Measurements from ENCODE around the gene TLE1.
"Not testable (repeated sequence)": the region's sequence is repeated elsewhere in the genome, so short reads cannot be mapped to it uniquely, and the experiment has no call there.

Gene TLE1

DNA sequence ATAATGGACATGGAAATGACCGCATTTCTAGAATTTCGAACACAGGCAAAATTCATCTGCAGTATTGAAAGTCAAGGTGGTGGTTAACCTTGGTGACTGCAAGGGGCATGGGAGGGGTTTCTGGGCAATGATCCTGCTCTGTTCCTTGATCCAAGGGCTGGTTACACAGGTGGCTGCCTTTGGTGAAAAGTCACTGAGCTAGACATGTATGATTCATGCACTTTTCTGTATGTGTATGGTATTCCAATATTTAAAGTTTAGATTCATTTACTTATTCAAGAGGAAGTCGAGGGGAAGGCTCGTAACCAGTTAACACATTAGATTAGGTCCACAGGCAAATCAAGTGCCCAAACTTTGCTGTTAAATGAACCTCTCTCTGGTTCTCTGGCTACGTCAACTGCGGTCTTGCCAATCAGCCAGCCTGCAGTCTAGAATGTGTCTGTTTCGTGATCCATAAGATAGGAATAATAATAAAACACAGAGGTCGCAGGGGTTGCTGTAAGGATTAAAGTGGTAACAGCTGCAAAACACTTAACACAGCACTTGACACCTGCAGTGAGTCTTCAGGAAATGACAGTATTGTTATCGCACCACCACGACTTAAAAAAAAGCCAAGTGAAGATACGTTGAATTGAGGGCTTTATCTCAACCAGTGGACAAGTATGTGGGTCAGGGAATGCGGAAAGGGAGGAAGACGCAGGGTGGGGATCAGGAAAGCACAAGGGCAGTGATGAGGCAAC, 92.5 kb downstream of the TLE1 start:
- Mint-ChIP-seq H3K27ac (peak overlapping the region; percentile 39), H3K9me3 (no peaks in the 10 kb centered on the region), H3K4me3 (peak overlapping the region; percentile 30), H3K4me1 (ENCODE audit: low read depth) (peaks cover 28% of the 10 kb centered on the region), H3K27me3 (peaks cover 13% of the 10 kb centered on the region), H3K36me3 (ENCODE audit: low read depth) (no peaks in the 10 kb centered on the region)

DNA sequence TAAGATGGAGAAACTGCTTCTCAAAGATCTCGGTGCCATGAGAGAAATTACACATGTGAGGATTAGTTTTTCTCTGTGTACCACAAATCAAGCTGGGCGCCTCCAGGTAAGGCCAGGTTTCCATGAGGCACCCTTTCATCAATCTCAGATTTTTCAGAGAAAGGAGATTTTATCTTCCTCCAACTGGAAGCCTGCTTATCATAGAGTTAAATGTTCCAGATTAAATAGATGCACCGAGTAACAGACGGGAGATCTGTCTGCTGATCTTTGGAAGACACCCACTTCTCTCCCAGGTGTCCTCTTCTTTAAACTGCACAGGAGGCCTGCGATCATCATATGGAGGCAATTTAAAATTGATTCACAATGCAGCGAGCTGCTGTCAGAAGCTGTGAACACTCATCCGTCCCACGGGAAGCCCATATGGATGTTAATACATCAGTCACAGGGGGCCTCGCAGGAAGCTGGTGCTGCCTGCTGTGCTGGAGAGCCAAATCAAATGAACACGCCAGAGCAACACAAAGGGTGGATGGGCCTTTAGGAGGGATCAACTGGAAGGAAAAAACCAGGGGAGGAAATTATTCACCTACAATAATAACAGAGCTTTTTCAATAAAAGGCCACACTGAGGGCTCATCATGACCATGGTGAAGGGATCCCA, 93.3 kb downstream of the TLE1 start:
- H3K27ac Mint-ChIP-seq: no peak overlapping the region
- H3K4me3 Mint-ChIP-seq: no peak overlapping the region
- H3K4me1 Mint-ChIP-seq (ENCODE audit: low read depth): peaks cover 28% of the 10 kb centered on the region
- H3K9me3 Mint-ChIP-seq: no peaks in the 10 kb centered on the region
- H3K36me3 Mint-ChIP-seq (ENCODE audit: low read depth): no peaks in the 10 kb centered on the region
- H3K27me3 Mint-ChIP-seq: peaks cover 13% of the 10 kb centered on the region

DNA sequence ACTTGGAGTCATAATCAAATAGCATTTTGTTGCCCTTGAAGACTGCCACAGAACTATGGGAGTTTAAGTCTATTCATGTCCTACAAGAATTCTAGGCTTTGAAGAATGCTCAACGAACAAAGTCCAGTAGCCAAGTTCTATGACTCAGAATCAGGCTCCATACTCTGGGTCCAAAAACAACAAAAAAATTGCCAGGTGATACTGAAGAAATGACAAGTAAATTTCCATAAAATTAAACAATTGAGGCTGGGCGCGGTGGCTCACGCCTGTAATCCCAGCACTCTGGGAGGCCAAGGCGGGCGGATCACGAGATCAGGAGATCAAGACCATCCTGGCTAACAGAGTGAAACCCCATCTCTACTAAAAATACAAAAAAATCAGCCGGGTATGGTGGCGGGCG, 94.1 kb downstream of the TLE1 start:
- H3K9me3 Mint-ChIP-seq; H3K27ac Mint-ChIP-seq; H3K36me3 Mint-ChIP-seq (ENCODE audit: low read depth); H3K4me3 Mint-ChIP-seq: not testable (repeated sequence)
- Mint-ChIP-seq H3K27me3 (peaks cover 13% of the 10 kb centered on the region), H3K4me1 (ENCODE audit: low read depth) (peaks cover 28% of the 10 kb centered on the region)

DNA sequence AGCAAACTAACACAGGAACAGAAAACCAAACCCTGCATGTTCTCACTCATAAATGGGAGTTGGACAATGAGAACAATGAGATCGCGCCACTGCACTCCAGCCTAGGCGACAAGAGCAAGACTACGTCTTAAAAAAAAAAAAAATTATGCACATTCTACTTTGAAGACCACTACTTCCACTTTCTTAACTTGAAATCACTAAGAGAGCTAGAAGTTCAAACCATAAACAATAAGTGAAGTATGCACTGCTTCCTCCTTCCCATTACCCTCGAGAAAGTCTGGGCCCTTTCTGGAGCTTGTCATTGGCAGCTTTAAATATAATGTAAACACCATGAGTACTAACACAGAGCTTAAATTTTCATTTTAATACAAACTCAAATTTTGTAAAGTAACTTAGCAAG, 94.9 kb downstream of the TLE1 start:
- no peak overlapping the region for H3K27ac Mint-ChIP-seq
- peaks cover 4% of the 10 kb centered on the region for H3K36me3 Mint-ChIP-seq (ENCODE audit: low read depth)
- H3K9me3 Mint-ChIP-seq: no peaks in the 10 kb centered on the region
- H3K4me1 Mint-ChIP-seq (ENCODE audit: low read depth): peaks cover 25% of the 10 kb centered on the region
- no peak overlapping the region for H3K4me3 Mint-ChIP-seq
- peaks cover 13% of the 10 kb centered on the region for H3K27me3 Mint-ChIP-seq

DNA sequence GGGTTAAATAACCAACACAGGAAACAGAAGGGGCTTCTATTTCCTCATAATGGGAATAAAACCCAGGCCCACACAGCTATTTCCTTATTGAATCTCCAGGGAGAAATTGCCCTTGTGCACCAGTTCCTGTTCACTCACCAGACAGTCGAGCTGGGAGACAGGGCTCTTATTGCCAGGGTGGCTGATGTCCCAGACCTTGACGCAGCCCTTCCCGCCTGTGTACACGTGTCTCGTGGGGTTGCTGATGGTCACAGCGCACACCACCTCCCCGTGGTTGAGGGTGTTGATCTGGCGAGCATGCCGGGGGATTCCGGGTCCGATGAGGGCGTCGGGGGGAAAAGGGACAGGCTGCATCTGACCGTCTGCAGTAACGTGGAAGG, 96.5 kb downstream of the TLE1 start:
- Mint-ChIP-seq H3K9me3 (no peaks in the 10 kb centered on the region), H3K36me3 (ENCODE audit: low read depth) (peaks cover 9% of the 10 kb centered on the region), H3K27ac (no peak overlapping the region), H3K4me3 (no peak overlapping the region), H3K4me1 (ENCODE audit: low read depth) (peaks cover 15% of the 10 kb centered on the region), H3K27me3 (peaks cover 17% of the 10 kb centered on the region)

DNA sequence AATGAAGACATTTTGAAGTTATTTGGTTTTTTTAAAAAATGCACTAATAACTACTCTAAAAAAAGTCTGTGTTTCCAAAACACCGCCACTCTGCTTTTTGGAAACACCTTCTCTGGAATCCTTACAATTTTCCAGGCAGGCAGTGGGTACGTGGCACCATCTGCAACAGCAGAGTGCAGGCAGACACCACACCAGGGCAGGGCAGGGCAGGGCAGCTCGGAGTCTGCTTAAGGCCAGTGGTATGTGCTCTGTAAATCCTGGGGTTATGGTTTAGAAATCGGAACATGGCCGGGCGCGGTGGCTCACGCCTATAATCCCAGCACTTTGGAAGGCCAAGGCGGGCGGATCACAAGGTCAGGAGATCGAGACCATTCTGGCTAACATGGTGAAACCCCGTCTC, 97.6 kb downstream of the TLE1 start:
- Mint-ChIP-seq H3K4me3 (no peak overlapping the region), H3K27me3 (peaks cover 12% of the 10 kb centered on the region), H3K4me1 (ENCODE audit: low read depth) (peaks cover 9% of the 10 kb centered on the region), H3K9me3 (no peaks in the 10 kb centered on the region), H3K27ac (no peak overlapping the region), H3K36me3 (ENCODE audit: low read depth) (peaks cover 9% of the 10 kb centered on the region)

DNA sequence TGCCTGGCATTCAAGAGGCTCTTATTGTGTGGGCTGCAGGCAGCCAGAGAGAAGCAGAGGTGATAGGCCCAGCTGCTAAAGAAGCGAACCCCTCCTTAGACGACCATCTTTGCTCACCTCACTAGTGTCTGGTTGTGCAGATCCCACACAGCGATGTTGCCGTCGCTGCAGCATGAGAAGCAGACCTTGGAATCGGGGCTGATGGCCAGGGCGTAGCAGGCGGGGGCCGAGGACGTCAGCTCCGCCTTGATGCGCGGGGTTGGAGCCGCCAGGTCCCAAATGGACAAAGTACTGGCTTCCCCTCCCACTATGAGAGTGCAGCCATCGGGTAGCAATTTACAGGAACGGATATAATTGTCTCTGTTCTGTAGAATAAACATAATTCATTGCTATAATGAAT, 98.7 kb downstream of the TLE1 start:
- no peaks in the 10 kb centered on the region for H3K9me3 Mint-ChIP-seq
- no peak overlapping the region for H3K27ac Mint-ChIP-seq
- no peaks in the 10 kb centered on the region for H3K4me1 Mint-ChIP-seq (ENCODE audit: low read depth)
- no peak overlapping the region for H3K4me3 Mint-ChIP-seq
- peaks cover 9% of the 10 kb centered on the region for H3K36me3 Mint-ChIP-seq (ENCODE audit: low read depth)
- peaks cover 4% of the 10 kb centered on the region for H3K27me3 Mint-ChIP-seq

DNA sequence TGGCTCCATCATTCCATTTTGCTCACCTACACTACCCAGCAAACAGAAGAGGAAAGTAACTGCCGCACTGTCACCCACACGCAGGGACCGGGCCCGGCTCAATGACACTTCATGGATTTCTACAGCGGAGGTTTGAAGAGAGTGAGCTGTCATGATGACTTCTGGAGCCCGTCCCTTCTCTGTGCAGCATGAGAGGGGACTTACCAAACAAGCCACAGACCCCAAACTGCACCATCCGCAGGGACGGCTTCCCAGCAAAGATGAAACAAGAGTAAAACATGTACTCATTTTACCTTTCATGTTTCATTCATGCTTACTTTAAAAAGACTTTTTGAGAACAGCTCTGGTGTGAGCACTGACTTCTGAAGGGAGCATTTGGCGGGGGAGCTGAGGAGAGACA, 99.5 kb downstream of the TLE1 start:
- peaks cover 9% of the 10 kb centered on the region for H3K36me3 Mint-ChIP-seq (ENCODE audit: low read depth)
- no peak overlapping the region for H3K4me3 Mint-ChIP-seq
- no peak overlapping the region for H3K27ac Mint-ChIP-seq
- no peaks in the 10 kb centered on the region for H3K9me3 Mint-ChIP-seq
- no peaks in the 10 kb centered on the region for H3K4me1 Mint-ChIP-seq (ENCODE audit: low read depth)
- H3K27me3 Mint-ChIP-seq: peaks cover 4% of the 10 kb centered on the region

DNA sequence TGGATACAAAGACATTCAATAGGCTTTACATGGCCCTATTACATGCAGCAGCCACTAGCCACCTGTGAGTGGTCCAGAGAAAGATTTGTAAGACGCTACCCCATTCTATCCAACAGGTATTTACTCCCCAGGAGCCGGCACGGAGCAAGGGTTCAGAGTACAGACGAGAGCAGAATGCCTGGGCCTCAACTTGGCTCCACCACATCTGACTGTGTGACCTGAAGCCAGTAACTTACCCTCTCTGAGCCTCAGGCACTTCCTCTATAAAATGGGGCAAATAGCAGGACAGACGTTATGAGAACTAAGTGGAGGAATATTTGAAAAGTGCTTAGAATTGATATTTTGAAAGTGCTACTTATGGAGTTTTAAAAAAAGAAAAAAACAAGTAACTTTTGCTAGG, 100.0 kb downstream of the TLE1 start:
- Mint-ChIP-seq H3K27ac (no peak overlapping the region), H3K4me1 (ENCODE audit: low read depth) (no peaks in the 10 kb centered on the region), H3K9me3 (no peaks in the 10 kb centered on the region), H3K27me3 (peaks cover 4% of the 10 kb centered on the region), H3K36me3 (ENCODE audit: low read depth) (peaks cover 9% of the 10 kb centered on the region), H3K4me3 (no peak overlapping the region)

DNA sequence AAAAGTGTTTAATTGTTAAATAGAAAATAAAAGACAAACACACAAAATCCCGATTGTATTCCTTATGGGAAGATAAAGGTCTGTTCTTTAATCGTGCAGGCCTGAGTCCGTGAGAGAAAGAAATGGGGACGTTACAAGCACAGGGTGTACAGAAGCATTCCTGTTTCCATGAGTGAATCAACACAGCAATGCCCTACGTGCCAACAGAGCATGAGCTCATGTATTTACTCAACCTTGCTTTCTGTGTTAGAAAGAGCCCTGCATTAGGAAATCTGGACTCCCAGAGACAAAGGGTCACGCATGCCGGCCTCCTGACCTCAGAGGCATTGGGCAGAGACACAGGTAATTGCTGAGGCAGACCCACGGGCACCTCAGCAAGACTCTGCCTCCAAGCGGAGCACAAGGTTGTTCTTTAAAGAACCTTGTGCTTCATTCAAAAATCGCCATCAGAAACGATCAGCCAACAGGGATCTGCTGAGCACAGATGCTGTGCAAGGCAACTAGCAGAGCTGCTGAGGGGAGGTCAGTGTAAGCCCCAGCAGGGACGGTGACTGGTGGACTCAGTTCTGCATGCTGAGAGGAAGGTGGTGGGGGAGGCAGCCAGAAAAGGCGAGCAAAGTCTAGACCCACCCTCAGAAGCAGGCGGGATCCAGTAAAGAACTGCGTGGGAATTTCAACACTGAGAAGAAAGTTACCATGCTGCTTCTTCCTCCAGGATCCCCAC, 101.0 kb downstream of the TLE1 start:
- Mint-ChIP-seq H3K4me3 (no peak overlapping the region), H3K9me3 (no peaks in the 10 kb centered on the region), H3K27me3 (peaks cover 4% of the 10 kb centered on the region)

DNA sequence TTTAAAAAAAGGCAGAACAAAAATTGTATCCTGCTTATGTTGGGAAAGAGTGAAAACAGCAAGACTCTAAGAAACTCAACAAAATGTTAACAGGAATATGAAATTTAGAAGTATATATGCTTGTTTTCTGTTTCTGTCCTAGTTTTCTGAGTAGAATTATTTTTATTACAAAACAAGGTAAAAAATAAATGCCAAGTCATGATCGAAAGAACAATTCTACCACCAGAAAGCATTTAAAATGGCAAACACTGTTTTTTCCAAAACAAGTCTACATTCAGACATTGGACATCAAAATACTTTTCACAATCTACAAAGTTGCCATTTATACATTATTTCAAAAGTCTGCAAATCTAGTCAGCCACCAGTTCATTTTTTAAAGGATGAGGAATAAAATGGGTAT, 102.6 kb downstream of the TLE1 start:
- Mint-ChIP-seq H3K27ac (no peak overlapping the region), H3K9me3 (no peaks in the 10 kb centered on the region), H3K27me3 (peaks cover 4% of the 10 kb centered on the region), H3K4me3 (no peak overlapping the region), H3K36me3 (ENCODE audit: low read depth) (peaks cover 12% of the 10 kb centered on the region), H3K4me1 (ENCODE audit: low read depth) (no peaks in the 10 kb centered on the region)

More for the DNA sequence above, 101.0 kb downstream of the TLE1 start:
- H3K36me3 Mint-ChIP-seq (ENCODE audit: low read depth): peaks cover 9% of the 10 kb centered on the region
- H3K27ac Mint-ChIP-seq: no peak overlapping the region
- H3K4me1 Mint-ChIP-seq (ENCODE audit: low read depth): no peaks in the 10 kb centered on the region

DNA sequence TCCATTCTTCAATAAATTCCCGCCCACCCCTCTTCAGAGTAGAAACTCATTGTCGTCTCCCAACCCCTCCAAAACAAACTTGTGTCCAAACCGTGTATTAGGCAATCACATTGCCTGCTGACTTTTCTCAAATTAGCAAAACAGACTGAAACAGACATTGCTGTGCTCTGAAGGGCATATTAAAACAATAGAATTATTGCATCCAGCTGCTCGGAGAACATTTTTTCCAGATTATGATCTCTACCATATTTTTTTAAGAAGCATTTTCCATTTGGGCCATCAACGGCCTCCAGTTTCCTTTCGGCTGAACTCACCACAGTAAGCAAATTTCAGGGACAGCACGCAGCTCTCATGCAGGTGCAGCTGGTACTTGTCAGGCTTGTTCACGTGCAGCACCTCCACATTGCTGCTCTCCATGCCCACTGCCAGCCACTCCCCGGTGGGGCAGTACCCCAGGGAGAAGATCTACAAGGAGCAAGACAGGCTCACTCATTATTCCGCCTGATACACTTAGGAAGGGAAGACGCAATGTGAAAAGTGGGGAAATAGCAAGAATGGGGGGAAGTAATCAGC, 104.1 kb downstream of the TLE1 start:
- H3K27me3 Mint-ChIP-seq: peaks cover 4% of the 10 kb centered on the region
- no peaks in the 10 kb centered on the region for H3K4me1 Mint-ChIP-seq (ENCODE audit: low read depth)
- no peak overlapping the region for H3K4me3 Mint-ChIP-seq
- peaks cover 13% of the 10 kb centered on the region for H3K36me3 Mint-ChIP-seq (ENCODE audit: low read depth)
- peaks cover 3% of the 10 kb centered on the region for H3K9me3 Mint-ChIP-seq
- H3K27ac Mint-ChIP-seq: no peak overlapping the region

DNA sequence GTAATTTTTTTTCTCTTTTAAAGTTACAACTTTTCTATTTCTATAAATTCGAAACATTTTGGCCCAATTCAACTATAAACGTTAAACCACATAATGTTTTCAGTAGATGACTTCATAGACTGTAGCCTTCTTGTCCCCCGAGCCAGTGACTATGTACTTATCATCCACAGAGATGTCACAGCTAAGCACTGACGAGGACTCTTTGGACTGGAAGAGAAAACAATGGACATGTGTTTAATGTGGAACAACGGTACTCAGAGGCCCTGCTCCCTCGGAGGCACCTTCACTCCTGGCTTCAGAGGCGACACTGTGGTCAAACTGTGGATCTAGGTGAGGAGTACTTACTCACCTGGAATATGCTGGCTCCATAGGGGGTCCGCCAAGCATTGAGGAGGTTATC, 105.2 kb downstream of the TLE1 start:
- H3K36me3 Mint-ChIP-seq (ENCODE audit: low read depth): peaks cover 6% of the 10 kb centered on the region
- H3K4me1 Mint-ChIP-seq (ENCODE audit: low read depth): no peaks in the 10 kb centered on the region
- peaks cover 3% of the 10 kb centered on the region for H3K9me3 Mint-ChIP-seq
- no peak overlapping the region for H3K4me3 Mint-ChIP-seq
- no peak overlapping the region for H3K27ac Mint-ChIP-seq
- H3K27me3 Mint-ChIP-seq: peaks cover 3% of the 10 kb centered on the region

DNA sequence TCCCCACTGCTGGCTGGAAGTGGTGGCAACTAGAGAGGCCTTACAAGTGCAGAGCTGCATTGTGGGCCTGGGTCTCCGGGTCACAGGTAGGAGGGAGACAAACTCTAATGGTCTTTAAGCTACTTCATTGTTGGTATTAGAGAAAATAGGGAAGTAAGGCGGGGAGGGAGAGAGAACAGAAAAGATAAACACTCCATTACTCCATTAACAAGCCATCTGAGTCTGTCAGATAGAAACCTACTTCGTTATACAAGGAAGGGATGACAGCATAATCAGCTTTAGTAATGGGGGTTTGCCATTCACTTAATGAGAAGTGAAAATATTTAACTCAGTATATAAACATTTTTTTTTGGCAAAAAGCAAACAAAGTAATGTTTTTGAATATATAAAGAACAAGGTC, 107.4 kb downstream of the TLE1 start:
- no peaks in the 10 kb centered on the region for H3K4me1 Mint-ChIP-seq (ENCODE audit: low read depth)
- H3K36me3 Mint-ChIP-seq (ENCODE audit: low read depth): peaks cover 3% of the 10 kb centered on the region
- H3K4me3 Mint-ChIP-seq: no peak overlapping the region
- no peaks in the 10 kb centered on the region for H3K27me3 Mint-ChIP-seq
- H3K27ac Mint-ChIP-seq: no peak overlapping the region
- H3K9me3 Mint-ChIP-seq: peaks cover 3% of the 10 kb centered on the region

DNA sequence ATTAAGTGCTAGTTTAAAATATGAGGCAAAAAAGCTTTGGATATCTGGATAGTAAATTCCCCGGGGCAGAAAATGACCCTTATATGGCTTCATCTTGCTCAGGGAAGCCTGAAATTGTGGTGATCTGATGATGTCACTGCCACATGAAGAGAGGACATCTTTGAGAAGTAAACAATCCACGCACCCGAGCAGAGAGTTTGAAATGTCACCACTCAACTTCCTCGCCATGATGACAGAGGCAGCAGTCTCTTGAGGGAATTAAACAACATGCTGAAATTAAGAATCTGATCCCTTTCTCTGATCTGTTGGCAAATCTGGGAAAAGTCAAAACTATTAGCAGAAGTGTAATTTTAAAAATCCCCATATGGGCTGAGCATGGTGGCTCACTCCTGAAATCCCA, 110.0 kb downstream of the TLE1 start:
- H3K27me3 Mint-ChIP-seq: no peaks in the 10 kb centered on the region
- peaks cover 3% of the 10 kb centered on the region for H3K36me3 Mint-ChIP-seq (ENCODE audit: low read depth)
- H3K9me3 Mint-ChIP-seq: peaks cover 6% of the 10 kb centered on the region
- no peak overlapping the region for H3K27ac Mint-ChIP-seq
- H3K4me1 Mint-ChIP-seq (ENCODE audit: low read depth): no peaks in the 10 kb centered on the region
- H3K4me3 Mint-ChIP-seq: no peak overlapping the region

All from stimulated activated naive CD8-positive, alpha-beta T cell treated with anti-CD3 and anti-CD28 coated beads, Interleukin-15, Interleukin-2, amounts not matched to agents 100 ng/mL and 50 ng/mL, for 24 hours (primary cell).